Stomach smooth muscle (tissue), 2 donors: ENCODE results near the gene SPDYE17.
"Not testable (repeated sequence)": the region's sequence is repeated elsewhere in the genome, so short reads cannot be mapped to it uniquely, and the experiment has no call there.

Source experiments
- H3K27ac ChIP-seq: one replicate; pipeline ENCODE4 v1.7.0; 2013; ENCODE audit warnings: mild to moderate bottlenecking, low read length, inconsistent platforms
- H3K27me3 ChIP-seq, 2 donors: one replicate each; pipeline ENCODE4 v1.7.0; 2013; ENCODE audit warnings: low read length in 2 of 2; ENCODE audit not compliant: insufficient read depth in 2 of 2, control insufficient read depth in 1 of 2
- H3K36me3 ChIP-seq, 2 donors: one replicate each; pipeline ENCODE4 v1.7.0; 2013; ENCODE audit warnings: low read length in 2 of 2; ENCODE audit not compliant: control insufficient read depth in 2 of 2, insufficient read depth in 2 of 2
- H3K4me1 ChIP-seq: one replicate; pipeline ENCODE4 v1.7.0; 2013; ENCODE audit warnings: low read length; ENCODE audit not compliant: control insufficient read depth, insufficient read depth
- H3K4me3 ChIP-seq, 2 donors: one replicate each; pipeline ENCODE4 v1.7.0; 2013; ENCODE audit warnings: low read length in 2 of 2
- H3K9ac ChIP-seq, 2 donors: one replicate each; pipeline ENCODE4 v1.7.0; 2013; ENCODE audit warnings: low read length in 2 of 2, mild to moderate bottlenecking in 1 of 2
- H3K9me3 ChIP-seq, 2 donors: one replicate each; pipeline ENCODE4 v1.7.0; 2013; ENCODE audit warnings: low read length in 2 of 2; ENCODE audit not compliant: control insufficient read depth in 2 of 2
- donor health status: healthy.
- donor health status: Pancreatic carcinoma.

SPDYE17 gene

GRCh38 chr7:77010074-77010680 lies 22.0 kb downstream of the SPDYE17 start:
- H3K9me3 ChIP-seq, result not testable (repeated sequence)

GRCh38 chr7:77008000-77008399 lies 24.2 kb downstream of the SPDYE17 start:
- not testable (repeated sequence) for H3K4me1 ChIP-seq, H3K27me3 ChIP-seq, H3K4me3 ChIP-seq, H3K9ac ChIP-seq, H3K9me3 ChIP-seq, H3K36me3 ChIP-seq
- peak overlapping the region; percentile 49 for H3K27ac ChIP-seq

More at GRCh38 chr7:77010074-77010680, 22.0 kb downstream of the SPDYE17 start:
- H3K9ac ChIP-seq, H3K36me3 ChIP-seq, H3K27ac ChIP-seq, H3K4me1 ChIP-seq, H3K27me3 ChIP-seq, H3K4me3 ChIP-seq: not testable (repeated sequence)

- H3K4me3 ChIP-seq, H3K4me1 ChIP-seq, H3K9me3 ChIP-seq, H3K36me3 ChIP-seq, H3K9ac ChIP-seq, H3K27me3 ChIP-seq, H3K27ac ChIP-seq: not testable (repeated sequence)
Measured at GRCh38 chr7:77006127-77007110, 25.7 kb downstream of the SPDYE17 start.

- H3K4me3 ChIP-seq, H3K27ac ChIP-seq, H3K27me3 ChIP-seq, H3K9ac ChIP-seq, H3K4me1 ChIP-seq, H3K9me3 ChIP-seq, H3K36me3 ChIP-seq: not testable (repeated sequence)
Measured at GRCh38 chr7:77005461-77006057, 26.6 kb downstream of the SPDYE17 start.

- not testable (repeated sequence) for H3K9me3 ChIP-seq, H3K27me3 ChIP-seq, H3K9ac ChIP-seq, H3K27ac ChIP-seq, H3K4me1 ChIP-seq, H3K4me3 ChIP-seq, H3K36me3 ChIP-seq
Measured at GRCh38 chr7:77004151-77004550, 28.0 kb downstream of the SPDYE17 start.

GRCh38 chr7:77003241-77003640 lies 28.9 kb downstream of the SPDYE17 start:
- not testable (repeated sequence) for H3K27ac ChIP-seq, H3K27me3 ChIP-seq

GRCh38 chr7:77002678-77003233 lies 29.4 kb downstream of the SPDYE17 start:
- not testable (repeated sequence) for H3K36me3 ChIP-seq, H3K9ac ChIP-seq, H3K9me3 ChIP-seq, H3K27me3 ChIP-seq, H3K4me3 ChIP-seq, H3K27ac ChIP-seq, H3K4me1 ChIP-seq

More at GRCh38 chr7:77003241-77003640, 28.9 kb downstream of the SPDYE17 start:
- not testable (repeated sequence) for H3K9ac ChIP-seq, H3K4me3 ChIP-seq, H3K9me3 ChIP-seq, H3K36me3 ChIP-seq, H3K4me1 ChIP-seq

GRCh38 chr7:77002104-77002503 lies 30.1 kb downstream of the SPDYE17 start:
- not testable (repeated sequence) for H3K27ac ChIP-seq, H3K36me3 ChIP-seq, H3K4me3 ChIP-seq, H3K9ac ChIP-seq, H3K27me3 ChIP-seq, H3K9me3 ChIP-seq, H3K4me1 ChIP-seq

GRCh38 chr7:76999474-77000107 lies 32.6 kb downstream of the SPDYE17 start:
- H3K9me3 ChIP-seq, H3K27ac ChIP-seq, H3K4me3 ChIP-seq, H3K36me3 ChIP-seq, H3K9ac ChIP-seq, H3K4me1 ChIP-seq, H3K27me3 ChIP-seq: not testable (repeated sequence)

- H3K36me3 ChIP-seq, H3K4me1 ChIP-seq, H3K9ac ChIP-seq, H3K27me3 ChIP-seq, H3K9me3 ChIP-seq, H3K27ac ChIP-seq, H3K4me3 ChIP-seq: not testable (repeated sequence)
Measured at GRCh38 chr7:76998764-76999450, 33.3 kb downstream of the SPDYE17 start.
